Amygdala (tissue), 56 donors: Measurements from ENCODE around the gene CEP112.

Experiments used
- DNase-seq, 56 donors: peaks; one replicate each; lab custom pipeline; 2025; lab: John Stamatoyannopoulos, UW

Gene CEP112

DNA sequence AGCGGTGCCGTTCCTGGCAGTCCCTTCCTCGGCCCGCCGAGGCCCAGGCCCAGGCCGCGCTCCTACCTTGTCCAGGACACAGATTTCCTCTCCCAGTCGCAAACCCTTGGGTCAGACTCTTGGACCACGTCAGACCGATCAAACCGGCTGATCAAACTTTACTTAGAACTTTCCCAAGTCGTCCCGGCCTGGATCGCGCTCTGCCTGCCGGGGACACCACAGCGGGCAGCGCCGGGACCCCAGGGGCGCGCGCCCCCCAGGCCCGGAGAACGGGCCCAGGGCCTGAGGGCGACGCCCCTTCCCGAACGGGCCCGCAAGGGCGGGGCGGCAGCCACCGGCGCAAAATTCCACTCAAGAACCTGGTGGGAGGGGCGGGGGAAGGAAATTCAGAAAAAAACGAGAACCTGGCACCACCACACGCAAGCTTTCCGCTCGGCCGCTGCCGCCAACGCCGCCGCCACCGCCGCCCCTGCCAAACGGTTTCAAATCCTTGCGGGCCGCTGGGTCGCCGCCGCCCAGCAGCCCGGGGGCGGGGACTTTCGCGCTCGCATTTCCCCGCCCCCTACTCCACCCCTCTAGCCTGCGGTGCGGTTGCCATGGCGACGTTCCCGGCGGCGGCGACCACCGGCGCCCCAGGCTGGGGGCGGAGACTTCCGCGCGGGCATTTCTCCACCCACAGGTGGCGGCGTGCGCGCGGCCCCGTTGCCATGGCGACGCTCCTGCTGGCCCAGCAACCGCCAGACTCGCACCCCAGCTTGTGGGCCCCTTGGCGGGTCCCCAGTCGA, at the start of gene CEP112:
Gene CEP112 (minus strand): TSS at position 541 of the 785 bp plus-strand sequence.
- DNase-seq, result peak in 42 of 56 donors; percentile 6 to 79 (median 36)

DNA sequence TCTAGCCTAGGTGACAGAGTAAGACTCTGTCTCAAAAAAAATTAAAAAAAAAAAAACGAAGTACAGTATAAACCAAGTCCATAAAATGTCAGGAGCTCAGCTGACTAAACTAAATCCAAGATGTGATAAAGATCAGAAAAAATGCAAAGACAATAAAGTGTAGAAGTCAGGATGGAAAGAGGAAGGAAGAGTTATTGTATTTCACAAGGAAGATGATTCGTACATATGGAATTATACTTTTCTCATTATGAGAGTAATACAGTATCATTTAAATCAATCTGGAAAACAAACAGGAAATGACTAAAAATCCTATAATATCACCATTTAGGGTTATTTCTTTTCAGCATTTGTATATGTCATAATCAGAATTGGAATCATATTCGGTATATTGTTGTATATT, 48.7 kb upstream of the CEP112 start:
- no peak for DNase-seq

DNA sequence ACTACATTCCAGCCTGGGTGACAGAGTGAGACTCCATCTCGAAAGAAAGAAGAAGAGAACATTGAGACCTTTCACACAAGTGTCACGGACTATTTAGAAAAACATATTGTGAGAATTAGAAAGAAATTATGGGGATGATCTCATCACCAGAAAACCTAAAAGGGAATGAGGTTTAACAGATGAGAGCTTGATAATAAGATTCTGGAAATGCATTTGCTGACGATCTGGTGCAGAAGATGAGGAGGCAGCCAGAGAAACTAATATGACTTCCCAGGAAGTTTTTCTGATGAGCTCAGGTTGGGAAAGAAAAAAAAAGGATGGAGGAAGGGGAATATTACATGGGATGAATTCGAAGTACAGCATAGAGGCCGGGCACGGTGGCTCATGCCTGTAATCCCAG, 48.1 kb upstream of the CEP112 start:
- DNase-seq, result no peak

- no peak for DNase-seq
Measured at GRCh38 chr17:66235377-66235994, 43.6 kb upstream of the CEP112 start.

- no peak for DNase-seq
Measured at GRCh38 chr17:66234611-66235010, 42.7 kb upstream of the CEP112 start.

DNA sequence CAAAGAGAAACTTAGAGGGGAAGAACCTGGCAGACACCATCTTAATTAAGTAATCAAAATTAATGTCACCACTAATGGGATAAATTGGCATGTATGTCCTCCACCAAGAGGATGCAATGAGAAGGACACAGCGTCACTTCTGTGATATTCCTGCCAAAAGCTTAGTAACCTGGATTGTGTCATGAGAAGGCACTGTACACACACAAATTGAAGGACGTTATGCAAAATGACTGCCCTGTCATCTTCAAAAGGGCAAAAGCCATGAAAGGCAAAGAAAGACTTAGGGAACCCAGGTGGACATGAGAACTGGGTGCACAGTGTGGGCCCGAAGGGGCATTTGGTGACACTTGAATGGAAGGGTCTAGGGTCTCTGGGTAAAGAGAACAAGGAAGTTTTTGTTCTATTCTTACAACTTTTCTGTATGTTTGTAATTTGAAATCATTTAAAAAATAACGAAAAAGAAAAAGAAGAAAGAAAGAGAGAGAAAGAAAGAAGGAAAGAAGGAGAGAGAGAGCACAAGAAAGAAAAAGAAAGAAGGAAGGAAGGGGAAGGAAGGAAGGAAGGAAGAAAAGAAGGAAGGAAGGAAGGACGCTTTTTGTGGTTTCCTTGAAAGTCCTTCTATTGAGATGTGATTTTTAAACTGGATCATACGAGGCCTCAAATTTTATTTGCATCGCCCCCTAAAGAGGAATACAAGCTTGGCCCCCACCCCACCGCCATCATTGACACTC, 41.3 kb upstream of the CEP112 start:
- no peak for DNase-seq

DNA sequence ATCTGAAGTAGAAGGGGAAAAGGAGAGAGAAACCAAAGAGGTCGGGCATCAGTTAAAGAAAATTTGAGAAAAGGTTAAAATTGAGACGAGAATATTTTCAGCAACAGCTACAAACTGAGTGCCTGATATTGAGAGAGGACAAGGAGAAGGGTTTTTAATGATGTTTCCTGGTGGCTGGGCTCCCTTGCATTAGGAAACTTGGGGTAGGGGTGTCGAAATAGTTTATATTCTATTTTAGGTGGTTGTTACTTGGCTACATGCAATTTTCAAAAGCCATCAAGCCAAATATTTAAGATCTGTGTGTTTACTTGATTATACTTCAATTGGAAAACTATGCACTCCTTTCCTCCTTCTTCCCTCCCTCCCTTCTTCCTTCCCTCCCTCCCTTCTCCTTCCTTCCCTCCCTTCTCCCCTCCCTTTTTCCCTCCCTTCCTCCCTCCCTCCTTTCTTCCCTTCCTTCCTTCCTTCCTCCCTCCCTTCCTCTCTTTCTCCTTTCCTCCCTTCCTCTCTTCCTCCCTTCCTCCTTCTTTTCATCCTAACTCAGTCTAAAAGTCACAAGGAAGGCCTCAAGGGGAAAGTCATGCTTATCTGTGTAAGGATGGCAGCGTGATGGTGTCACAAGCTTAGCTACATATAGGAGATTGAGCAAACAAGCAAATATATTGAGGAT, 39.1 kb upstream of the CEP112 start:
- DNase-seq, result no peak

- no peak for DNase-seq
Measured at GRCh38 chr17:66229783-66230538, 38.0 kb upstream of the CEP112 start.

- DNase-seq, result no peak
Measured at GRCh38 chr17:66228887-66229782, 37.2 kb upstream of the CEP112 start, which contains the start of gene APOH. TSS of gene APOH (minus strand) at chr17:66229415. CDS start at chr17:66229379, 36 bp downstream.

DNA sequence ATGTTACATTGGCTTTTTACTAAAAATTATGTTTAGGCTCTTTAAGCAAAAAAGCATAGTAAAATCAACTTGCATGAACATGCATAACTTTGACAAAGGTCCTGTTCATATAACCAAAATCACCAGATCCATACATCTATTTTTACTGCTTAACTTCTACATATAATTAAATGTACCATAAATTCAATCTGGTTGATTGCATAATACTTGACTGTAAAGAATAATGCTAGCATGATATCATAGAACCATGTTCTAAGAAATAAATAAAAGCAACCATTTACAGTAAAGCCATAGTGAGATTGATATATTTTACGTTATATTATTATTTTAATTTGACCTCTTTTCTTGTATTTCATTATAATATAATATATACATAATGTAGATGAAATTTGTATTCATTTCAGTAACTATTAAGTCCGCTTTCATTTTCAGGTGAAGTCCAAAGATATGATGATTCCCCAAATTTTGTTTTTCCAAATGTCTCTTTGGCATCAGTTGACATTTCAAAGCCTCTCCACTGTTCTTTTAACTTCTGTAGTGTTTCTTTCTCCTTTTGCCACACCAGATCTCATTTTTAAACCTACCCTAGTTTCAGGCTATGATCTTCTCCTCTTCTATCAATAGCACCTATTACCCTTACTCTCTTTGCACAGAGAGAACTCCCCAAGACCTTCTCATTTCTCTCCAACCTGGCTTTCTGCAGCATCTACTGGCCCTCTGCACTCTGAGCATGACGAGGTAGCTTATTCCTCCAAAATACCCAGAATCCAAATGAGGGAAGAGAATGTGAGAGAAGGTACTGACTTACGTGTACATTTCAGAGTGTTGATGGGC, 35.5 kb upstream of the CEP112 start:
- DNase-seq, result no peak

GRCh38 chr17:66222798-66223350, 30.9 kb upstream of the CEP112 start:
- no peak for DNase-seq

GRCh38 chr17:66221755-66222530, 30.0 kb upstream of the CEP112 start:
- DNase-seq, result no peak

GRCh38 chr17:66221343-66221742, 29.4 kb upstream of the CEP112 start:
- no peak for DNase-seq

DNA sequence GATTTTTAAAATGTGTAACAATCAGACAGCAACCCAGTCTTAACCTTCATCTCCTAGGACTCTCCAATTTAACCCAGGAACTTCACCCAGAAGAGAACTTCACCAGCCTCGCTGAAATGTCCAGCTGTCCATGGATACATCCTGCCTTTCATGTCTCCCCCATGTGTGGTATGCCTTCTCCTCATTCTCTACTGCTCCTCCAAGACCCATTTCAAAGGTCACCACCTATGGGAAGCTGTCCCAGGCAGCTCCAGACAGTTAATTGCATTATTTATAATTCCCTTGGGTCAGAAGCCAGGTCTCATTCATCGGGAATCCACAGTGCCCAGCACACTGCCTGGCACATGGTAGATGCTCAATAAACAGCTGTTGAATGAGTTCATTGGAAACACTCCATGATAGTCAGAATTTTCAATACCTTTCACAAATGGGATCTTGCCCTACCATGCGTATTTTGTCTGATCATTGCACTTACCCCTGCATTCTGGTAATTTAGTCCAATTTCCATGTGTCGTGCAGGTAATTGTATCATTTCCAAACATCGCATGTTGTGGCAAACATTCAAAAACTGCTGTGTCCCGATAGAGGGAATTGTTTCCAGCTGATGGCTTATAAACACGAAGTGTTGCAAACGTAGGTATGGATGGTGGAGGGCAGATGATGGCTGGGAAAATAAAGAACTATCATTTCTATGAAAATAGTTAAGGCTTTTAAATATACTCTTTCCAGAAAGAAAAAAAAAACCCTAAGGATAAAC, 28.3 kb upstream of the CEP112 start:
- DNase-seq, result no peak

GRCh38 chr17:66215529-66215911, 23.6 kb upstream of the CEP112 start:
- no peak for DNase-seq

GRCh38 chr17:66214884-66215528, 23.1 kb upstream of the CEP112 start:
- no peak for DNase-seq
